Endothelial cell of umbilical vein (primary cell): ENCODE results near the gene EPB41L1. TPM values are rescaled to one million over a fixed set of nuclear protein-coding genes. Genes with fewer than 3 reads are reported as not detected.

Experiments
- BruUV-seq: library from RNA; stranded (reverse); fragments of 400-500 nt; replicated peaks from 2 replicates; lab custom pipeline; 2021; lab: Mats Ljungman, UMichigan
- CTCF ChIA-PET: fragments of 300-600, 350-600 bp; sonication (Branson Sonifier 250); formaldehyde crosslinking; loops from one replicate; lab custom pipeline; 2021; ENCODE audit warnings: antibody characterized with exemption, inconsistent platforms; lab: Charles Lee
- POLR2A ChIA-PET: fragments of 300-600, 350-600 bp; sonication (Branson Sonifier 250); formaldehyde crosslinking; loops from one replicate; lab custom pipeline; 2021; ENCODE audit warnings: antibody characterized with exemption, inconsistent platforms; lab: Charles Lee
- DNase-seq: peaks from one replicate; pipeline ENCODE4 v3.0.0-alpha.2; 2011; ENCODE audit warnings: low read depth, low spot score
- FAIRE-seq: peaks from 2 replicates; lab custom pipeline; 2011; peaks lifted over from hg19 to GRCh38; lab: Jason Lieb, UNC
- H2AFZ ChIP-seq: 2 replicates; pipeline ENCODE4 v1.6.0; 2012; ENCODE audit warnings: low read depth, low read length, control low read depth, inconsistent platforms
- H3K27ac ChIP-seq: 2 replicates; pipeline ENCODE4 v1.5.1; 2011; ENCODE audit warnings: low read depth, mild to moderate bottlenecking, control low read depth, low read length, moderate library complexity; ENCODE audit not compliant: insufficient read depth
- H3K27me3 ChIP-seq, 2 experiments: 2 replicates each; pipeline versions ENCODE4 v1.6.0 to v1.6.1; 2011; ENCODE audit warnings: low read length in 2 of 2, mixed read lengths in 1 of 2; ENCODE audit not compliant: control insufficient read depth in 2 of 2, insufficient read depth in 2 of 2
- H3K36me3 ChIP-seq, 2 experiments: 2 replicates in 1 of 2; 3 replicates in 1 of 2; pipeline ENCODE4 v1.5.1; 2011; ENCODE audit warnings: low read length in 2 of 2, mild to moderate bottlenecking in 1 of 2, moderate library complexity in 1 of 2; ENCODE audit not compliant: control insufficient read depth in 2 of 2, insufficient read depth in 2 of 2; ENCODE audit errors: extremely low read depth in 1 of 2
- H3K4me1 ChIP-seq: 3 replicates; pipeline ENCODE4 v1.5.1; 2011; ENCODE audit warnings: mild to moderate bottlenecking, low read length; ENCODE audit not compliant: control insufficient read depth, insufficient read depth; ENCODE audit errors: extremely low read depth
- H3K4me2 ChIP-seq: 2 replicates; pipeline ENCODE4 v1.6.1; 2011; ENCODE audit warnings: low read length, control low read depth, mixed read lengths; ENCODE audit not compliant: insufficient read depth
- H3K4me3 ChIP-seq, 3 experiments: fragments of 200-600 bp in 1 of 3; sonication (generic), shearing (Covaris generic) in 1 of 3; replicated peaks in 1 of 3; 2 replicates each; pipeline ENCODE4 v1.5.1; 2011 to 2016; ENCODE audit warnings: control low read depth in 3 of 3, low read length in 3 of 3, mild to moderate bottlenecking in 2 of 3, inconsistent platforms in 1 of 3, low read depth in 1 of 3, moderate library complexity in 1 of 3; ENCODE audit not compliant: insufficient read depth in 1 of 3
- H3K79me2 ChIP-seq: 2 replicates; pipeline ENCODE4 v1.6.0; 2012; ENCODE audit warnings: low read length, inconsistent platforms; ENCODE audit not compliant: control insufficient read depth, insufficient read depth
- H3K9ac ChIP-seq: replicated peaks from 2 replicates; pipeline ENCODE3; 2011; ENCODE audit warnings: low read length, control low read depth; ENCODE audit not compliant: insufficient read depth; ENCODE audit errors: extremely low read depth
- H3K9me1 ChIP-seq: replicated peaks from 3 replicates; pipeline ENCODE4 v1.6.0; 2011; ENCODE audit warnings: mild to moderate bottlenecking, low read length; ENCODE audit not compliant: control insufficient read depth, insufficient read depth; ENCODE audit errors: extremely low read depth
- H3K9me3 ChIP-seq: replicated peaks from 2 replicates; pipeline ENCODE4 v1.5.1; 2012; ENCODE audit warnings: low read length, inconsistent platforms; ENCODE audit not compliant: control insufficient read depth, insufficient read depth
- H4K20me1 ChIP-seq: replicated peaks from 2 replicates; pipeline ENCODE3; 2011; ENCODE audit warnings: mild to moderate bottlenecking, low read length; ENCODE audit not compliant: control insufficient read depth, insufficient read depth; ENCODE audit errors: extremely low read depth
- EZH2 ChIP-seq: IDR thresholded peaks from 2 replicates; pipeline ENCODE4 v1.6.1; 2012; ENCODE audit warnings: borderline replicate concordance, low read depth, mild to moderate bottlenecking, moderate library complexity, low read length, inconsistent platforms; ENCODE audit not compliant: severe bottlenecking
- FOS ChIP-seq: IDR thresholded peaks from 2 replicates; pipeline ENCODE4 v1.6.1; 2011; ENCODE audit warnings: mild to moderate bottlenecking, low read length, moderate library complexity, borderline replicate concordance; ENCODE audit not compliant: insufficient read depth
- GATA2 ChIP-seq: IDR thresholded peaks from 2 replicates; pipeline ENCODE4 v1.7.0; 2011; ENCODE audit warnings: low read depth, mild to moderate bottlenecking, moderate library complexity, mixed read lengths, low read length; ENCODE audit not compliant: insufficient read length, insufficient read depth
- JUN ChIP-seq: IDR thresholded peaks from 2 replicates; pipeline ENCODE4 v1.6.1; 2011; ENCODE audit warnings: borderline replicate concordance, low read depth; ENCODE audit not compliant: insufficient read length, insufficient read depth
- MYC ChIP-seq: IDR thresholded peaks from one replicate; pipeline ENCODE4 v1.6.1; 2011; ENCODE audit warnings: mild to moderate bottlenecking, low read depth, low read length
- POLR2A ChIP-seq: IDR thresholded peaks from 2 replicates; pipeline ENCODE4 v1.6.1; 2012; ENCODE audit warnings: low read depth, mild to moderate bottlenecking, control low read depth, low read length
- POLR2AphosphoS5 ChIP-seq: IDR thresholded peaks from 2 replicates; pipeline ENCODE4 v1.6.1; 2012; ENCODE audit warnings: low read depth, mild to moderate bottlenecking, control low read depth, low read length, moderate library complexity; ENCODE audit not compliant: insufficient read depth
- dilution Hi-C: fragments of 300-500 bp; cut with MboI; formaldehyde crosslinking; loops from one replicate; pipeline ENCODE4 v1.15.0; 2019; ENCODE audit warnings: low sequenced_read_pairs; ENCODE audit not compliant: extremely low pct_ligation_motif_present
- intact Hi-C: fragments of 100-400 bp; cut with micrococcal nuclease; formaldehyde crosslinking; loops from one replicate; pipeline ENCODE4 v1.10.0; 2022
- polyA plus RNA-seq, 4 experiments: library from polyadenylated mRNA; depleted of rRNA in 3 of 4; stranded (reverse) in 3 of 4; unstranded in 1 of 4; fragments of >200 nt; gene quantifications; 2 replicates each; pipeline versions ENCODE4 v1.2.1 to v1.2.3, GENCODE V29; 2011 to 2012; ENCODE audit warnings: missing spikeins in 1 of 4
- total RNA-seq: library from RNA; stranded (reverse); gene quantifications from 2 replicates; pipeline ENCODE4 v1.2.3, GENCODE V29; 2021
- TF ChIP-seq, protein P1 (sequence below), 2 donors: IDR thresholded peaks; 1 replicate in 1 of 2; 2 replicates in 1 of 2; pipeline ENCODE4 v1.5.1; 2011; ENCODE audit warnings: low read length in 2 of 2, mild to moderate bottlenecking in 2 of 2, moderate library complexity in 2 of 2, control low read depth in 1 of 2, inconsistent platforms in 1 of 2, low read depth in 1 of 2; ENCODE audit not compliant: insufficient read depth in 1 of 2; ENCODE audit errors: extremely low read depth in 1 of 2
- TF ChIP-seq, protein P2 (sequence below): IDR thresholded peaks from 2 replicates; pipeline ENCODE4 v1.6.1; 2011; ENCODE audit not compliant: insufficient read depth, insufficient read length

EPB41L1 gene
- total and polyA plus RNA-seq, 2 donors (not counting 3 experiments of a cell fraction or from before 2014, with no cell fraction given), result 6.1 to 12.2 TPM

DNA sequence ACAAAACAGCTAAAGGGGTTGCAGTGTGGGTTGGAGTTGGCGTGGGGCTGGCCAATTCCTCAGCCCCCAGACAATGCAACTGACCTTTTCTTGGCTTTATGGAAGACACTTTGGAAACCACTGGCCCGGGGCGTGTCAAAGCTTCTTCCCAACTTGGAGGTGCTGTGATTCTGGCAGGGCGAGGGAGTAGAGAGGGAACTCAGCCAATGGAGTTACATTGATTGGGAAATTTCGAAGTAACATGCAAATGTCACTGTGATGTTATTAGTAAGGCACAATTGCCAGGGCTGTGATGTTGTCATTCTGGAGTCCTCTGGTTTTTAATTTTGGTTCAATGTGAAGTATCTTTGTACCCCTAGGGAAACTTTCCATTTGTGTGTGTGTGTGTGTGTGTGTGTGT is 41.5 kb upstream of the EPB41L1 start:
- H3K9me3 ChIP-seq, result no peaks in the 10 kb centered on the region
- DNase-seq (no peak), FAIRE-seq (no peak)
- dilution Hi-C loops (no loop called here), intact Hi-C loops (no loop called here)
- no peak overlapping the region for H3K27ac ChIP-seq
- no peak overlapping the region for H2AFZ ChIP-seq
- no TSS peak for BruUV-seq
- H3K4me2 ChIP-seq, result no peak overlapping the region
- no peaks in the 10 kb centered on the region for H3K4me1 ChIP-seq
- TF ChIP-seq GATA2, result no peak
- no peak for TF ChIP-seq JUN
- no peak for TF ChIP-seq EZH2
- TF ChIP-seq MYC, result no peak
- TF ChIP-seq POLR2AphosphoS5, result no peak
- no peak for TF ChIP-seq POLR2A
- TF ChIP-seq, protein P1, sequence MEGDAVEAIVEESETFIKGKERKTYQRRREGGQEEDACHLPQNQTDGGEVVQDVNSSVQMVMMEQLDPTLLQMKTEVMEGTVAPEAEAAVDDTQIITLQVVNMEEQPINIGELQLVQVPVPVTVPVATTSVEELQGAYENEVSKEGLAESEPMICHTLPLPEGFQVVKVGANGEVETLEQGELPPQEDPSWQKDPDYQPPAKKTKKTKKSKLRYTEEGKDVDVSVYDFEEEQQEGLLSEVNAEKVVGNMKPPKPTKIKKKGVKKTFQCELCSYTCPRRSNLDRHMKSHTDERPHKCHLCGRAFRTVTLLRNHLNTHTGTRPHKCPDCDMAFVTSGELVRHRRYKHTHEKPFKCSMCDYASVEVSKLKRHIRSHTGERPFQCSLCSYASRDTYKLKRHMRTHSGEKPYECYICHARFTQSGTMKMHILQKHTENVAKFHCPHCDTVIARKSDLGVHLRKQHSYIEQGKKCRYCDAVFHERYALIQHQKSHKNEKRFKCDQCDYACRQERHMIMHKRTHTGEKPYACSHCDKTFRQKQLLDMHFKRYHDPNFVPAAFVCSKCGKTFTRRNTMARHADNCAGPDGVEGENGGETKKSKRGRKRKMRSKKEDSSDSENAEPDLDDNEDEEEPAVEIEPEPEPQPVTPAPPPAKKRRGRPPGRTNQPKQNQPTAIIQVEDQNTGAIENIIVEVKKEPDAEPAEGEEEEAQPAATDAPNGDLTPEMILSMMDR (IDR thresholded peaks at IDR 0.05; ENCODE audit: extremely low read depth in 1 of 2, insufficient read depth in 1 of 2, low read depth in 1 of 2, low read length in 2 of 2), result no peak
- no peak for TF ChIP-seq FOS
- TF ChIP-seq, protein P2, sequence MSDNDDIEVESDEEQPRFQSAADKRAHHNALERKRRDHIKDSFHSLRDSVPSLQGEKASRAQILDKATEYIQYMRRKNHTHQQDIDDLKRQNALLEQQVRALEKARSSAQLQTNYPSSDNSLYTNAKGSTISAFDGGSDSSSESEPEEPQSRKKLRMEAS, result no peak
- H3K9ac ChIP-seq, result no peak overlapping the region
- ChIA-PET CTCF (interaction anchor here (0.9 to 3.3 kb wide), 4 partner anchors 20 to 120 kb away, joined by 3 to 13 read pairs (median 10); no protein-coding TSS in a partner anchor), POLR2A (no interaction called here)
- H3K27me3 ChIP-seq, result peaks cover 0 to 11% of the 10 kb centered on the region in 2 experiments
- H3K4me3 ChIP-seq, result no peak overlapping the region
- H3K79me2 ChIP-seq, result no peaks in the 10 kb centered on the region
- H4K20me1 ChIP-seq, result no peaks in the 10 kb centered on the region
- H3K9me1 ChIP-seq, result no peaks in the 10 kb centered on the region
- no peaks in the 10 kb centered on the region for H3K36me3 ChIP-seq
